HEK293 (cell line): ENCODE measurements around the gene UBA3.

Experiments used
- HOXC10 ChIP-seq: sonication (generic); formaldehyde crosslinking; IDR thresholded peaks from 2 replicates; pipeline ENCODE4 v1.8.1; 2023; ENCODE audit warnings: mild to moderate bottlenecking, missing genetic modification reagents
- KLF1 ChIP-seq: fragments of 450-650 bp; formaldehyde crosslinking; IDR thresholded peaks from 2 replicates; pipeline ENCODE4 v1.5.1; 2016; ENCODE audit warnings: missing biosample characterization, missing genetic modification characterization
- KLF16 ChIP-seq: fragments of 450-650 bp; formaldehyde crosslinking; IDR thresholded peaks from 2 replicates; pipeline ENCODE4 v1.5.1; 2017; ENCODE audit warnings: missing biosample characterization, missing genetic modification characterization
- PRDM1 ChIP-seq: fragments of 450-650 bp; formaldehyde crosslinking; IDR thresholded peaks from 2 replicates; pipeline ENCODE4; 2016; ENCODE audit warnings: missing biosample characterization, missing genetic modification characterization
- SCRT1 ChIP-seq: fragments of 450-650 bp; formaldehyde crosslinking; IDR thresholded peaks from 2 replicates; pipeline ENCODE4 v1.5.1; 2016; ENCODE audit warnings: missing biosample characterization, missing genetic modification characterization, borderline replicate concordance
- ZBTB48 ChIP-seq: fragments of 450-650 bp; formaldehyde crosslinking; IDR thresholded peaks from 2 replicates; pipeline ENCODE4 v1.5.1; 2016; ENCODE audit warnings: missing biosample characterization, missing genetic modification characterization
- ZIC2 ChIP-seq: fragments of 450-650 bp; formaldehyde crosslinking; IDR thresholded peaks from 2 replicates; pipeline ENCODE4 v1.5.1; 2016; ENCODE audit warnings: missing biosample characterization, missing genetic modification characterization
- ZNF157 ChIP-seq: fragments of 450-650 bp; formaldehyde crosslinking; IDR thresholded peaks from 2 replicates; pipeline ENCODE4 v1.5.1; 2016; ENCODE audit warnings: missing biosample characterization, missing genetic modification characterization
- ZNF48 ChIP-seq: fragments of 450-650 bp; formaldehyde crosslinking; IDR thresholded peaks from 2 replicates; pipeline ENCODE4 v1.5.1; 2016; ENCODE audit warnings: missing biosample characterization, missing genetic modification characterization
- ZNF571 ChIP-seq: fragments of 450-650 bp; formaldehyde crosslinking; IDR thresholded peaks from 2 replicates; pipeline ENCODE4 v1.5.0; 2017; ENCODE audit warnings: missing biosample characterization, missing genetic modification characterization
- ZNF670 ChIP-seq: fragments of 450-650 bp; formaldehyde crosslinking; IDR thresholded peaks from 2 replicates; pipeline ENCODE4 v1.5.1; 2016; ENCODE audit warnings: missing biosample characterization, missing genetic modification characterization, low read depth
- ZNF785 ChIP-seq: fragments of 450-650 bp; formaldehyde crosslinking; IDR thresholded peaks from 2 replicates; pipeline ENCODE4 v1.5.1; 2016; ENCODE audit warnings: missing biosample characterization, missing genetic modification characterization
- ZNF830 ChIP-seq: fragments of 450-650 bp; IDR thresholded peaks from 2 replicates; pipeline ENCODE4 v1.5.0; 2018; ENCODE audit warnings: missing biosample characterization, missing genetic modification characterization, low read depth, mild to moderate bottlenecking, moderate library complexity
- TF ChIP-seq, protein P1 (sequence below): fragments of 450-650 bp; formaldehyde crosslinking; IDR thresholded peaks from 2 replicates; pipeline ENCODE4 v1.5.1; 2017; ENCODE audit warnings: missing biosample characterization, missing genetic modification characterization
- TF ChIP-seq, protein P2 (sequence below): fragments of 450-650 bp; formaldehyde crosslinking; IDR thresholded peaks from 2 replicates; pipeline ENCODE4 v1.5.1; 2016; ENCODE audit warnings: missing biosample characterization, missing genetic modification characterization
- TF ChIP-seq, protein P3 (sequence below): fragments of 450-650 bp; formaldehyde crosslinking; IDR thresholded peaks from 2 replicates; pipeline ENCODE4 v1.5.1; 2016; ENCODE audit warnings: missing biosample characterization, missing genetic modification characterization
- TF ChIP-seq, protein P4 (sequence below): fragments of 450-650 bp; formaldehyde crosslinking; IDR thresholded peaks from 2 replicates; pipeline ENCODE4 v1.5.1; 2016; ENCODE audit warnings: missing biosample characterization, missing genetic modification characterization
- TF ChIP-seq, protein P5 (sequence below): fragments of 450-650 bp; formaldehyde crosslinking; IDR thresholded peaks from 2 replicates; pipeline ENCODE4 v1.5.1; 2016; ENCODE audit warnings: missing biosample characterization, missing genetic modification characterization
- TF ChIP-seq, protein P6 (sequence below): fragments of 450-650 bp; IDR thresholded peaks from 2 replicates; pipeline ENCODE4 v1.5.1; 2018; ENCODE audit warnings: missing biosample characterization, mild to moderate bottlenecking, missing genetic modification characterization
- TF ChIP-seq, protein P7 (sequence below): fragments of 450-650 bp; formaldehyde crosslinking; IDR thresholded peaks from 2 replicates; pipeline ENCODE4 v1.5.1; 2016; ENCODE audit warnings: missing biosample characterization, missing genetic modification characterization
- TF ChIP-seq, protein P8 (sequence below): fragments of 450-650 bp; formaldehyde crosslinking; IDR thresholded peaks from 2 replicates; pipeline ENCODE4 v1.5.1; 2016; ENCODE audit warnings: missing biosample characterization, missing genetic modification characterization

UBA3 gene

DNA sequence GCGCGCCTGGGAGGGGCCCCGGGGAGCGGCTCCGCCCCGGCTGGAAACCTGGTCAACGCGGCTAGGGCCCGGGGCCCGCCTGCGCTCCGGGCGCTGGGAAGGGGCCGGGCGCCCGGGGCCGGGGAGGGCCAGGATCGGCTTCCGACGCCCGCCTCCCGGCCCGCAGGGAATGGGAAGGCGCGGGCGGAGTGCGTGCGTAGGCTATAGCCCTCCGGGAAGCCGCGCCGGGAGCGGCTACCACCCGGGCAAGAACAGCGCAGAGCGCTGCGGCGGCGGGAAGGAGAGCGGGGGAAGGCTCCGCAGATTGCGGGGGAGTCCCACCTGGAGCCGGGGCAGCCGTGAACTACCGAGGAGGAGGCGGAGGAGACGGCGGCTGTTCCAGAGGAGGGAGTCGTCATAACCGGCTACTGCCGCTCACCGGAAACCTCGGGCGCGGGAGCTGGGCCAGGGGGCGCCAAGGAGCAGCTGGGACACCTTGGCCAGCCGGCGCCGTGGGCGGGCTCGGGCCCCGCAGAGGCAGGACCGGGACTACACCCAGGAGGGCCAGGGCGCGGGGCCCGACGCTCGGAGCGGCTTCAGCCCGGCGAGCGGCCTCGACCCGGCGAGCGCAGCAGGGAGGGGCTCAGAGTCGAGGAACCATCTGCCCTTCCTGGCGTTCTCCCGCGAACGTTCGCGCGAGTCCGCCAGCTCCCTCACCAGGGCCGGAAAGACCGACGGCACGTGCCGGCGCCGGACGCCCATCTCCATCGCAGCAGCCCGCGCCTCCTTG lies 66.7 kb downstream of the UBA3 start, which contains the start of gene EOGT (continued):
- TF ChIP-seq, protein P1, sequence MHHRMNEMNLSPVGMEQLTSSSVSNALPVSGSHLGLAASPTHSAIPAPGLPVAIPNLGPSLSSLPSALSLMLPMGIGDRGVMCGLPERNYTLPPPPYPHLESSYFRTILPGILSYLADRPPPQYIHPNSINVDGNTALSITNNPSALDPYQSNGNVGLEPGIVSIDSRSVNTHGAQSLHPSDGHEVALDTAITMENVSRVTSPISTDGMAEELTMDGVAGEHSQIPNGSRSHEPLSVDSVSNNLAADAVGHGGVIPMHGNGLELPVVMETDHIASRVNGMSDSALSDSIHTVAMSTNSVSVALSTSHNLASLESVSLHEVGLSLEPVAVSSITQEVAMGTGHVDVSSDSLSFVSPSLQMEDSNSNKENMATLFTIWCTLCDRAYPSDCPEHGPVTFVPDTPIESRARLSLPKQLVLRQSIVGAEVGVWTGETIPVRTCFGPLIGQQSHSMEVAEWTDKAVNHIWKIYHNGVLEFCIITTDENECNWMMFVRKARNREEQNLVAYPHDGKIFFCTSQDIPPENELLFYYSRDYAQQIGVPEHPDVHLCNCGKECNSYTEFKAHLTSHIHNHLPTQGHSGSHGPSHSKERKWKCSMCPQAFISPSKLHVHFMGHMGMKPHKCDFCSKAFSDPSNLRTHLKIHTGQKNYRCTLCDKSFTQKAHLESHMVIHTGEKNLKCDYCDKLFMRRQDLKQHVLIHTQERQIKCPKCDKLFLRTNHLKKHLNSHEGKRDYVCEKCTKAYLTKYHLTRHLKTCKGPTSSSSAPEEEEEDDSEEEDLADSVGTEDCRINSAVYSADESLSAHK (tag by site-specific recombination), result no peak
- TF ChIP-seq, protein P2, sequence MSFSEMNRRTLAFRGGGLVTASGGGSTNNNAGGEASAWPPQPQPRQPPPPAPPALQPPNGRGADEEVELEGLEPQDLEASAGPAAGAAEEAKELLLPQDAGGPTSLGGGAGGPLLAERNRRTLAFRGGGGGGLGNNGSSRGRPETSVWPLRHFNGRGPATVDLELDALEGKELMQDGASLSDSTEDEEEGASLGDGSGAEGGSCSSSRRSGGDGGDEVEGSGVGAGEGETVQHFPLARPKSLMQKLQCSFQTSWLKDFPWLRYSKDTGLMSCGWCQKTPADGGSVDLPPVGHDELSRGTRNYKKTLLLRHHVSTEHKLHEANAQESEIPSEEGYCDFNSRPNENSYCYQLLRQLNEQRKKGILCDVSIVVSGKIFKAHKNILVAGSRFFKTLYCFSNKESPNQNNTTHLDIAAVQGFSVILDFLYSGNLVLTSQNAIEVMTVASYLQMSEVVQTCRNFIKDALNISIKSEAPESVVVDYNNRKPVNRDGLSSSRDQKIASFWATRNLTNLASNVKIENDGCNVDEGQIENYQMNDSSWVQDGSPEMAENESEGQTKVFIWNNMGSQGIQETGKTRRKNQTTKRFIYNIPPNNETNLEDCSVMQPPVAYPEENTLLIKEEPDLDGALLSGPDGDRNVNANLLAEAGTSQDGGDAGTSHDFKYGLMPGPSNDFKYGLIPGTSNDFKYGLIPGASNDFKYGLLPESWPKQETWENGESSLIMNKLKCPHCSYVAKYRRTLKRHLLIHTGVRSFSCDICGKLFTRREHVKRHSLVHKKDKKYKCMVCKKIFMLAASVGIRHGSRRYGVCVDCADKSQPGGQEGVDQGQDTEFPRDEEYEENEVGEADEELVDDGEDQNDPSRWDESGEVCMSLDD, result no peak
- TF ChIP-seq ZIC2 (tag by site-specific recombination) (peak; percentile 68), HOXC10 (no peak), KLF16 (0 out of 2 replicates have a peak, but pooled peaks have one; percentile 46), ZNF48 (tag by site-specific recombination) (no peak), ZNF785 (tag by site-specific recombination) (no peak), ZNF830 (no peak), ZNF571 (tag by site-specific recombination) (no peak), ZBTB48 (tag by site-specific recombination) (no peak), ZNF157 (tag by site-specific recombination) (no peak), ZNF670 (tag by site-specific recombination) (no peak), SCRT1 (tag by site-specific recombination) (no peak), KLF1 (tag by site-specific recombination) (peak; percentile 7; the same call in 1 of the 2 replicates), PRDM1 (tag by site-specific recombination) (no peak)
- TF ChIP-seq, protein P3, sequence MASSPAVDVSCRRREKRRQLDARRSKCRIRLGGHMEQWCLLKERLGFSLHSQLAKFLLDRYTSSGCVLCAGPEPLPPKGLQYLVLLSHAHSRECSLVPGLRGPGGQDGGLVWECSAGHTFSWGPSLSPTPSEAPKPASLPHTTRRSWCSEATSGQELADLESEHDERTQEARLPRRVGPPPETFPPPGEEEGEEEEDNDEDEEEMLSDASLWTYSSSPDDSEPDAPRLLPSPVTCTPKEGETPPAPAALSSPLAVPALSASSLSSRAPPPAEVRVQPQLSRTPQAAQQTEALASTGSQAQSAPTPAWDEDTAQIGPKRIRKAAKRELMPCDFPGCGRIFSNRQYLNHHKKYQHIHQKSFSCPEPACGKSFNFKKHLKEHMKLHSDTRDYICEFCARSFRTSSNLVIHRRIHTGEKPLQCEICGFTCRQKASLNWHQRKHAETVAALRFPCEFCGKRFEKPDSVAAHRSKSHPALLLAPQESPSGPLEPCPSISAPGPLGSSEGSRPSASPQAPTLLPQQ, result peak; percentile 81
- TF ChIP-seq, protein P4, sequence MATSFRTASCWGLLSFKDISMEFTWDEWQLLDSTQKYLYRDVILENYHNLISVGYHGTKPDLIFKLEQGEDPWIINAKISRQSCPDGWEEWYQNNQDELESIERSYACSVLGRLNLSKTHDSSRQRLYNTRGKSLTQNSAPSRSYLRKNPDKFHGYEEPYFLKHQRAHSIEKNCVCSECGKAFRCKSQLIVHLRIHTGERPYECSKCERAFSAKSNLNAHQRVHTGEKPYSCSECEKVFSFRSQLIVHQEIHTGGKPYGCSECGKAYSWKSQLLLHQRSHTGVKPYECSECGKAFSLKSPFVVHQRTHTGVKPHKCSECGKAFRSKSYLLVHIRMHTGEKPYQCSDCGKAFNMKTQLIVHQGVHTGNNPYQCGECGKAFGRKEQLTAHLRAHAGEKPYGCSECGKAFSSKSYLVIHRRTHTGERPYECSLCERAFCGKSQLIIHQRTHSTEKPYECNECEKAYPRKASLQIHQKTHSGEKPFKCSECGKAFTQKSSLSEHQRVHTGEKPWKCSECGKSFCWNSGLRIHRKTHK (tag by site-specific recombination), result no peak
- TF ChIP-seq, protein P5, sequence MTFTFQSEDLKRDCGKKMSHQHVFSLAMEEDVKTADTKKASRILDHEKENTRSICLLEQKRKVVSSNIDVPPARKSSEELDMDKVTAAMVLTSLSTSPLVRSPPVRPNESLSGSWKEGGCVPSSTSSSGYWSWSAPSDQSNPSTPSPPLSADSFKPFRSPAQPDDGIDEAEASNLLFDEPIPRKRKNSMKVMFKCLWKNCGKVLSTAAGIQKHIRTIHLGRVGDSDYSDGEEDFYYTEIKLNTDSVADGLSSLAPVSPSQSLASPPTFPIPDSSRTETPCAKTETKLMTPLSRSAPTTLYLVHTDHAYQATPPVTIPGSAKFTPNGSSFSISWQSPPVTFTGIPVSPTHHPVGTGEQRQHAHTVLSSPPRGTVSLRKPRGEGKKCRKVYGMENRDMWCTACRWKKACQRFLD, result no peak
- TF ChIP-seq, protein P6, sequence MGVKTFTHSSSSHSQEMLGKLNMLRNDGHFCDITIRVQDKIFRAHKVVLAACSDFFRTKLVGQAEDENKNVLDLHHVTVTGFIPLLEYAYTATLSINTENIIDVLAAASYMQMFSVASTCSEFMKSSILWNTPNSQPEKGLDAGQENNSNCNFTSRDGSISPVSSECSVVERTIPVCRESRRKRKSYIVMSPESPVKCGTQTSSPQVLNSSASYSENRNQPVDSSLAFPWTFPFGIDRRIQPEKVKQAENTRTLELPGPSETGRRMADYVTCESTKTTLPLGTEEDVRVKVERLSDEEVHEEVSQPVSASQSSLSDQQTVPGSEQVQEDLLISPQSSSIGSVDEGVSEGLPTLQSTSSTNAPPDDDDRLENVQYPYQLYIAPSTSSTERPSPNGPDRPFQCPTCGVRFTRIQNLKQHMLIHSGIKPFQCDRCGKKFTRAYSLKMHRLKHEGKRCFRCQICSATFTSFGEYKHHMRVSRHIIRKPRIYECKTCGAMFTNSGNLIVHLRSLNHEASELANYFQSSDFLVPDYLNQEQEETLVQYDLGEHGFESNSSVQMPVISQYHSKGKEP, result no peak
- TF ChIP-seq, protein P7, sequence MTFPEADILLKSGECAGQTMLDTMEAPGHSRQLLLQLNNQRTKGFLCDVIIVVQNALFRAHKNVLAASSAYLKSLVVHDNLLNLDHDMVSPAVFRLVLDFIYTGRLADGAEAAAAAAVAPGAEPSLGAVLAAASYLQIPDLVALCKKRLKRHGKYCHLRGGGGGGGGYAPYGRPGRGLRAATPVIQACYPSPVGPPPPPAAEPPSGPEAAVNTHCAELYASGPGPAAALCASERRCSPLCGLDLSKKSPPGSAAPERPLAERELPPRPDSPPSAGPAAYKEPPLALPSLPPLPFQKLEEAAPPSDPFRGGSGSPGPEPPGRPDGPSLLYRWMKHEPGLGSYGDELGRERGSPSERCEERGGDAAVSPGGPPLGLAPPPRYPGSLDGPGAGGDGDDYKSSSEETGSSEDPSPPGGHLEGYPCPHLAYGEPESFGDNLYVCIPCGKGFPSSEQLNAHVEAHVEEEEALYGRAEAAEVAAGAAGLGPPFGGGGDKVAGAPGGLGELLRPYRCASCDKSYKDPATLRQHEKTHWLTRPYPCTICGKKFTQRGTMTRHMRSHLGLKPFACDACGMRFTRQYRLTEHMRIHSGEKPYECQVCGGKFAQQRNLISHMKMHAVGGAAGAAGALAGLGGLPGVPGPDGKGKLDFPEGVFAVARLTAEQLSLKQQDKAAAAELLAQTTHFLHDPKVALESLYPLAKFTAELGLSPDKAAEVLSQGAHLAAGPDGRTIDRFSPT (tag by site-specific recombination), result no peak
- TF ChIP-seq, protein P8, sequence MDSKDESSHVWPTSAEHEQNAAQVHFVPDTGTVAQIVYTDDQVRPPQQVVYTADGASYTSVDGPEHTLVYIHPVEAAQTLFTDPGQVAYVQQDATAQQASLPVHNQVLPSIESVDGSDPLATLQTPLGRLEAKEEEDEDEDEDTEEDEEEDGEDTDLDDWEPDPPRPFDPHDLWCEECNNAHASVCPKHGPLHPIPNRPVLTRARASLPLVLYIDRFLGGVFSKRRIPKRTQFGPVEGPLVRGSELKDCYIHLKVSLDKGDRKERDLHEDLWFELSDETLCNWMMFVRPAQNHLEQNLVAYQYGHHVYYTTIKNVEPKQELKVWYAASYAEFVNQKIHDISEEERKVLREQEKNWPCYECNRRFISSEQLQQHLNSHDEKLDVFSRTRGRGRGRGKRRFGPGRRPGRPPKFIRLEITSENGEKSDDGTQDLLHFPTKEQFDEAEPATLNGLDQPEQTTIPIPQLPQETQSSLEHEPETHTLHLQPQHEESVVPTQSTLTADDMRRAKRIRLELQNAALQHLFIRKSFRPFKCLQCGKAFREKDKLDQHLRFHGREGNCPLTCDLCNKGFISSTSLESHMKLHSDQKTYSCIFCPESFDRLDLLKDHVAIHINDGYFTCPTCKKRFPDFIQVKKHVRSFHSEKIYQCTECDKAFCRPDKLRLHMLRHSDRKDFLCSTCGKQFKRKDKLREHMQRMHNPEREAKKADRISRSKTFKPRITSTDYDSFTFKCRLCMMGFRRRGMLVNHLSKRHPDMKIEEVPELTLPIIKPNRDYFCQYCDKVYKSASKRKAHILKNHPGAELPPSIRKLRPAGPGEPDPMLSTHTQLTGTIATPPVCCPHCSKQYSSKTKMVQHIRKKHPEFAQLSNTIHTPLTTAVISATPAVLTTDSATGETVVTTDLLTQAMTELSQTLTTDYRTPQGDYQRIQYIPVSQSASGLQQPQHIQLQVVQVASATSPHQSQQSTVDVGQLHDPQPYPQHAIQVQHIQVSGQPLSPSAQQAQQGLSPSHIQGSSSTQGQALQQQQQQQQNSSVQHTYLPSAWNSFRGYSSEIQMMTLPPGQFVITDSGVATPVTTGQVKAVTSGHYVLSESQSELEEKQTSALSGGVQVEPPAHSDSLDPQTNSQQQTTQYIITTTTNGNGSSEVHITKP (tag by site-specific recombination), result no peak
